Stimulated activated CD4-positive, alpha-beta T cell treated with anti-CD3 and anti-CD28 coated beads, Interleukin-2, amount 100 ng/mL, for 48 hours (primary cell): ENCODE measurements around the gene LMBRD2.
A peak's percentile ranks its signal among the peaks of the same experiment; 100 is the strongest.
"Not testable (repeated sequence)": the region's sequence is repeated elsewhere in the genome, so short reads cannot be mapped to it uniquely, and the experiment has no call there.

Experiments used
- DNase-seq, 2 donors: peaks; one replicate each; pipeline ENCODE4 v3.0.0-alpha.2; 2020

Gene LMBRD2

DNA sequence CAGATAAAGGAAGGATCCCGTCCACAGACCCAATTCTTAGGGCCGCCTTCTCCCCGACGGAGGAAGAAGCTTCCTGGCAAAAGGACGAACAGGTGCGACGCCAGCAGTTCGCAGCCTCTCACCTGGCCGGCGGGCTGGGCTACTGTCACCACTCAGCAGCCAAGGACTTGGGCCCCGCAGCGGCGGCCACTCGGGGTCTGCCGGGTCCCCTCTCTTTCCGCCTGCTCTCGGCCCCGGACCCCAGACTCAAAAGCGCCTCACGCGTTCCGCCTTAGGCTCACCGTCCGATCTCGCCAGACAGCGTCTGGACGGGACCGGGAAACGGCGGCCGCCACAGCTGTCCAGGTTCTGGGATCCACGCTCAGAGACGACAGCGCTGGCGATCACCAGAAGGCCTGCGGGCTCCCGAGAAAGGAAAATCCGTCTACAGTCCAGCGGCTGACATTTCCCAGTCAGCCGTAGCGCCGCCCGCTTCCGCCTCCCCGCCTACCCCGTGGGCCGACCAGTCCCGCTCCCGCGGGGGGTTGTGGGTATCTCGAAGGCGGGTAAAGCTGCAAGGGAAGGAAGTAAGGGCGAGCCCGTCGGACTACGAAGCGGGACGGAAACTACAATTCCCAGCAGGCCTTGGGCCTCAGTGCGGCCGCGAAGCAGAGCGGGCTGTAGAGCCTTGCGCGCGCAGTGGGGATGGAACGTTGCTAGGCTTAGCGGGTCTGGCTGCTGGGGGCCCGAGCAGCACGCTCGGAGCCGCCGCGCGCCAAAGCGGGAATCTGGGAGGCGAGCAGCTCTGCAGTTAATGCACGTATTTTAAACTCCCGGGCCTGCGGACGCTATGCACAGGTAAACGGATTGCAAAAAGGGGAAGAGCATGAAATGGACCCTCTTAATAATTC is at the start of gene LMBRD2, which contains the start of gene SKP2:
Gene LMBRD2 (minus strand): TSS at position 454 of the 890 bp plus-strand sequence. CDS start 8,538 bp downstream, outside the sequence.
Gene SKP2 (plus strand): TSS at position 678 of the 890 bp plus-strand sequence. CDS start 152 bp downstream, at position 830.
- DNase-seq: peak; percentile 93 to 95

DNA sequence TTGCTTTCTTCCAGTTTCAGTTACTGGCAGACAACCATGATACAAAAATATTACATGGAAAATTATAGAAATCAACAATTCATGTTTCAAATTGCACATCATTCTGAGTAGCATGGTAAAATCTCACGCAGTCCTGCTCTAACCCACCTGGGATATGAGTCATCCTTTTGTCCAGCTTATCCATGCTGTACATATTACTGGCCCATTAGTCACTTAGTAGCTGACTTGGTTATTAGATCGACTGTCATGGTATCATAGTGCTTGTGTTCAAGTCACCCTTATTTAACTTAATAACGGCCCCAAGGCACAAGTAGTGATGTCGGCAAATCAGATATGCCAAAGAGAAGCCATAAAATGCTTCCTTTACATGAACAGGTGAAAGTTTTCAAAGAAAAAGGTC is 48.8 kb upstream of the LMBRD2 start:
- DNase-seq: no peak

- no peak for DNase-seq
Measured at GRCh38 chr5:36199620-36200019, 47.9 kb upstream of the LMBRD2 start.

GRCh38 chr5:36198783-36199182 is 47.1 kb upstream of the LMBRD2 start:
- not testable (repeated sequence) for DNase-seq

GRCh38 chr5:36198281-36198680 is 46.6 kb upstream of the LMBRD2 start:
- DNase-seq: no peak

DNA sequence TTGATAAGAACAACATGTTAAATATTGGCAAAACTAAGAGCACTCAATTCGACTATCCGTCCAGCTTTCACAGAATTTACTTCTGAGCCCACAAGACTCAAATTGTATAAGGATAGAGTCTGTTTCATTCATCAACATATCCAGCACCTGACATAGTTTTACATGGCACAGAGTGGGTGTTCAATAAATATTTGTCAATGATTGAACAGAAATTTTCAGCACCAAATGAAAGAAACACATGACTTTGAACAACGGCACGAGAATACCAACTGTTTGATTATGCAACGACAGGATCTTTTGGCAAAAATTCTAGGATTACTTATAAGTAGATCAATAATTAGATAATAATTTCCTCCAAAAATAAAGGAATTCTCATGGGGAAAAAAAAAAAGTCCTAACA is 42.1 kb upstream of the LMBRD2 start:
- DNase-seq: no peak

DNA sequence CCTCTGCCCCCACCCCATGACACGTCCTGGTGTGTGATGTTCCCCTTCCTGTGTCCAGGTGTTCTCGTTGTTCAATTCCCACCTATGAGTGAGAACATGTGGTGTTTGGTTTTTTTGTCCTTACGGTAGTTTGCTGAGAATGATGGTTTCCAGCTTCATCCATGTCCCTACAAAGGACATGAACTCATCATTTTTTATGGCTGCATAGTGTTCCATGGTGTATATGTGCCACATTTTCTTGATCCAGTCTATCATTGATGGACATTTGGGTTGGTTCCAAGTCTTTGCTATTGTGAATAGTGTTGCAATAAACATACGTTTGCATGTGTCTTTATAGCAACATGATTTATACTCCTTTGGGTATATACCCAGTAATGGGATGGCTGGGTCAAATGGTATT is 32.7 kb upstream of the LMBRD2 start:
- DNase-seq: not testable (repeated sequence)

DNA sequence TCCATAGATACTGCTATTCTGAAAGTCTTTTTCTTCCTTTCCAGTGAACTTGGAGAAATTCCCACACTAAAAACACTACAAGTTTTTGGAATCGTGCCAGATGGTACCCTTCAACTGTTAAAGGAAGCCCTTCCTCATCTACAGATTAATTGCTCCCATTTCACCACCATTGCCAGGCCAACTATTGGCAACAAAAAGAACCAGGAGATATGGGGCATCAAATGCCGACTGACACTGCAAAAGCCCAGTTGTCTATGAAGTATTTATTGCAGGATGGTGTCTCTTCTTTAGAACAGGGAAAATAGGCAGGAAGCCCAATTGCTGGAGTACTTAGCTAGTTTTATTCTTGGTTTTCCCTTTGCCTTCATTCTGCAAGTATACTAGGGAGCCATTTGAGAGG is 30.1 kb upstream of the LMBRD2 start:
- DNase-seq: no peak

DNA sequence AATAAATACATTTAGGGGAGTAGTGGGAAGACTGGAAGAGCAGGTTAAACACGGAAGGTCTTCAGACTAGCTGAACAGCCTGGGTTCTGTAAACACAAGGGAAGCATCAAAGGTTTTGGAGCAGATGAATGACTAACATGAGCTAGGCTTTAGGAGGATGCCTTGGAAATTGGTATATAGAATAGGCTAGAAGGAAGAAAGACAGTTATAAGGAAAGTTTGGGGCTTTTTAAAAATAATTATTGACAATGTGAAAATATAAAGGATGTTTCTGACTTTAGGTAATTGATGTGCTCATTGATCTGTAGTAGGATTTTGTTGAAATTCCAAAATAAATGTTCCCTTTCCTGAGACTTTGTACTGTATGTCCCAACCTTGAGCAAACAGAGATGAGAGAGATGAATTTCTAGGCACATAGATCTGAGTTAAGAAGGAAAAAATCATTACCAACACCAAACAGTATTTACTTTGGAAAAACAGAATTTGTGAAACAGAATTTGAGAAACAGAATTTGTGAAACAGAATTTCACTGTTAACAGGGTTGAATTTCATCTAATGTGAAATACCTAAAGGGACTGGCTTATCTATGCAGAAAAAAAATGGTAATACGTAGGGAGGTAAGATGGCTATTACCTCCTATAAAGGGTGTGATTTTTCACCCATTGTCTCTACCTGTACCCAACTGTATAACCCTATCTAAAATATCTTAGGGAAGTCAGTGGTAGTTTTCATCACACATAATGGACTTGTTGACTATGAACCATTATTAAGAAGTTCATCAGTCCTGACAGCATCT is 29.1 kb upstream of the LMBRD2 start:
- no peak for DNase-seq

DNA sequence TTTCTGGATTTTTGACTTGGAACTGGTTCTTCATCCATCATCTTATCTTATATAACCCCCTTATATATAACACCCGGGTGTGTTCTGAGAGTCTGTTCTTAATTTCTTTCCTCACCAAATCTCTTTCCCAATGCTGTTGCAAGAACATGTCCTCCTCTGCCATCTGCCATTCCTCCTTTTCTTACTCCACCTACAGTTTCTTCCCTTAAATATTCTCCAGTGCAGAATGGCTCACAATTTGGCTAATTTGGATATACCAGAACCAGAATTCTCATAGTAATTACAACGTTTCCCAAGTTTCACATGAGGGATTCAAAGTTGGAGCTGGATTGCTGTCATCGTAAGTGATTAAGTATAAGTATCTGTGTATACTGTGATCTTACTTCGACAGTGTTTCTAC is 28.3 kb upstream of the LMBRD2 start:
- DNase-seq: no peak

DNA sequence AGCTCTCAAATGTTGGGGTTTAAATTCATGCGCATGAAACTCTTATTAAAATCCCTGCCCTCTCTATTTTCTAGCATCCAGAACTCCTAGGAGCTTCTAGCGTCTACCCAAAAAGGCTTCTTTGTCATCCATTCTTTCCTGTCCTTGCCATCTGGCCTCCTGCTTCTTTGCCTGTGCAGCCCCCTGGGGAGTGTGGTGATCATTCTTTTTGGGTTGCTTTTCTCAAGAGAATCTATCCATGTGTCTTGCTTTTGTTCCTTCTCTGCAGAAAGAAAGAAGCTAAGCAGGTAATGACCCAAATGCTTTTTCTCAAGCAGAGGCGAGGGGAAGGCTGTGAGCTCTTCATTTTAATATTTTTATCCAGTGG is 26.8 kb upstream of the LMBRD2 start:
- DNase-seq: no peak

GRCh38 chr5:36177715-36178523 is 26.2 kb upstream of the LMBRD2 start:
- no peak for DNase-seq

DNA sequence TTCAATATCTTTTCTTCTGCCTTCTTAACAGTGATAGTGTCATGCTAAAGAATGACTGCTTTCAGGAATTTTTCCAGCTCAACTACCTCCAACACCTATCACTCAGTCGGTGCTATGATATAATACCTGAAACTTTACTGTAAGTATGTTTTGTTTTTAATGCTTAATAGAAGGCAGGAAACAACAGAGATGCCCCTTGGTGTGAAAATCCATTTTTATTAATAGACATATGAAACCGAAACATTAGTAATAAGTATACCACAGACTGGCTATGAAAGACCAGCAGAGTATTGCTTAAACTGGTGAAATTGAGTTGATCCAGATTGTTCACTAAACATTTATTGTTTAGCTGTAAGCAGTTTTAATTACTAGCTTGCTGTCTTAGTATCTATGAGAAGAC is 25.5 kb upstream of the LMBRD2 start:
- no peak for DNase-seq

DNA sequence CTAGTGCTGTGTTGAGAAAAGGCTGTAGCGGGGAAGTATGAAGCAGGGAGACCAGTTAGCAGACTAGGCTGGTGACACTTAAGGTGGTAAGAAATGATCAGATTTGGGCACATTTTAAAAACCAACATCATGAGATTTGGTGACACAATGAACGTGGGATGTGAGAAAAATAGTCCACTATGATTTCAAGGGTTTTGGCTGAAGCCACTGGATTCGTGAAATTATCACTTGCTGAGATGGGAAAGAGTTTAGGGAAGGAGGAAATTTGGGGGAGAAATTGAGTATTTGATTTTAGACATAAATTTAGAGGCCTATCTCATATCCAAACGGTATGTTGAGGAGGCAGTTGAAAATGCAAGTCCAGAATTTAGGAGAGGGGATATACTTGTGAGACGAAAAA is 23.4 kb upstream of the LMBRD2 start:
- no peak for DNase-seq

DNA sequence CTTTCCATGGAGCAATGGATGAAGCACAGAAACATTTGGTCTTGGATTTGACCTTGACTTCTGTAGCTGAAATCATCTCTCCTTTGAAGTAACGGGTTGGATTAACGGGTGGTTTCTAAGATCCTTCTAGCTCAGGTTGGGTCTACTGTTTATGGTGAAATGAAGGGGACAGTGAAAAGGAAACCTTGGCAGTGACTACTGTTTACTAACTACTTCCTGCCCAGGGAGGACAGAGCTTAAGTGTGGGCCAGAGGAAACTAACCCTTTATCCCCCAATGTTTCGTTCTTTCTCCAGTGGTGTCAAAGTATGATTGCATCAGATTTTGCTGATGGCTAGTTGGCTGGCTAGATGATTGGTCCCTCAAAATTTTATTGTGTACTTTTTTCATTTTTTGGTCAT is 22.4 kb upstream of the LMBRD2 start:
- no peak for DNase-seq

DNA sequence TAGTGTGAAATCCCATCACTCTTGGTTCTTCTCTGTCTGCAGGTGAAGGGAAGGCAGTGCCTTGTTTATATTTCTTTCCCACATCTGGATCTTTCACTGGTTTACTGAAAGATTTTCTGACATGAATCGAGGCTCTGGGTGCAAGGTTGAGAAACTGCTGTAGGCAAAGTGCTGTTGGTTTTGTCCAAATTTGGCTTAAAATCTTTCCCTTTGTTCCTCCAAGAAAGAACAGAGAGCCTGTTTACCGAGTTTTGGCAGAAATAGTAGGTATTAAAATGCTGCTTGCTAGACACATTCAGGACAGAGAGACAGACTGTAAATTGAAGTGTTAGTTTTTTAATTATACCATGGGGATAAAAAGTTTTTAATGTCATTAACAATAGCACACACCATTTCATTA is 21.7 kb upstream of the LMBRD2 start:
- no peak for DNase-seq

- no peak for DNase-seq
Measured at GRCh38 chr5:36172599-36172998, 20.9 kb upstream of the LMBRD2 start.

DNA sequence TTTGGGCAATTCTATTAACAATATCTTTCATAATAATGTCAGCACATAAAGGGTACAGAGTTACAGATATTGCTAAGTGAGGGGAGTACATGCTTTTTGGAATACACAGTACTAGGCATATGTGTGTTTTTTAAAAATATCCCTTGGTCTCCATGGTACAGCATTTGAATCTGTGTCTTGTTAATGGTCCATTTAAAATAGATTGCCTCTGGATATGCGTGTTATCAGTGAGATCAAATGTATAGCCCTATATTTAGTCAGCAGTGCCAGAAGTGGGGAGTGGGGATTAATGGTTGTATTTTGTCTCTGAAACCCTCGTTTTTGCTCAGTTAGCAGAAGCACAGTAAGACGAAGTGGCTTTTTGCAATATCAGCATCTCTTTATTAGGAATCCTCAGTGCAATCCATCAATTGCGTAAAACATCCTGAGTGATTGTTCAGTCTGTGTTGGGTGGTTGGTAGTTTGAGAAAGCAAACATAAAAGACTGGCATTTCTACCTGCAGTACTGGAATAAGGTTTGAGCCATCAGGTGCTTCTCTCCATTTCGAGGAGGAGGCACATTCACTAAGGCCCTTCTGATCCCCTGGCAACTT is 19.2 kb upstream of the LMBRD2 start:
- no peak for DNase-seq

DNA sequence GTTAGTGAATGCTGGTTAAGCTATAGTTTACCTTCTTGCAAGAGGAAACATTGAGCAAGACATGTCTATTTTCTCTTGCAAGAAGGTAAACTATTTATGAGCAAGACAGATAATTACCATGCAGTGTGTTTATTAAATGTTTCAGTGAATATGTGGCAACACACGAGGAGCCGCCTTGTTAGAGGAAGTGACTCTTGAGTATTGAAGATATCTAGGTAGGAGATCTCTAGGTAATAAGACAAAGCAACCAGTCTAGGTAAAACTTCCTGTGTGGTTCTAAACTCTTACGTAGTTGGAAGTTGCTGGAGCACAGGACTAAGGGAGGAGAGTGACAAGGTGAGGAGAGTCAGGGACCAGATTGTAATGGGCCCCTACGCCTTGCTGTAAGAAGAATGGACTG is 17.1 kb upstream of the LMBRD2 start:
- DNase-seq: no peak

DNA sequence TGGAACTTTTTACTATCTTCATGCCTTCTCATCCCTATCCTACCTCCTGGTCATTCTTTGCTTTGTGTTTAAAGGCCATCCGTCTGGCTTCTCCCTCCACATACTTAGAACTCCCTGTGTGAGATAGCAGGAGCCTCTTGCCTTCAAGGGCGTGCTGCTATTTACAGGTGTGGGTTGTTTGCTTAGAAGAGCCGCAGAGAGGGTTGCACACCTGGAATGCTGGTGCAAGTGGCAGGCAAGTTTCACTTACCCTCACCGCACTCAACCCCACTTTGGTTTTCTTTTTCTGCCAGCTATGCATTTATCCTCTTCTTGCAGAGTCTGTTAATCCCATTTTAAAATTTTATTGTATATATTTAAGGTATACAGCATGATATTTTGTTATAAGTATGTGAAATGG is 12.8 kb upstream of the LMBRD2 start:
- no peak for DNase-seq

DNA sequence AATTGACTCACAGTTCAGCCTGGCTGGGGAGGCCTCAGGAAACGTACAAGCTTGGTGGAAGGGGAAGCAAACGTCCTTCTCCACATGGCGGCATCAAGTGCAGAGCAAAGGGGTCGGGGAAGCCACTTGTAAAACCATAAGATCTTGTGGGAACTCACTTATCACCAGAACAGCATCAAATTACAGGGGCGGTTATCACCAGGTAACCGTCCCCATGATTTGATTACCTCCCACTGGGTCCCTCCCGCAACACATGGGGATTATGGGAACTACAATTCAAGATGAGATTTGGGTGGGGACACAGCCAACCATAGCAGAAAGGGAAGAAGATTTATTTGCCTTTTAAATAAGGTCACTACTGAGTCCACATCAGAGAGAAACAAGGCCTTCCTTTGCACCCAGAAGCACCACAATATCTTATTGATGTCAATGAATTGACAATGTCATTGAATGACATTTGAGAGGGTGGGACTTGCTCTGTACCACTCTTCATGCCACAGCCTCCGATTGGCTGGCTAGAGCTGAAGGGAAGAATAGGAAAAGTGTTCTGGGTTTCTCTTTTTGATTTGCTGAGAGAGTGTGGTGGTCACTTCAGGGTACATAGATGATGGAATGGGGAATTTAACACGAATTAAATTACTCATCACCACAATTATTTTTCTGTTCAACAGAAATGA is 11.3 kb upstream of the LMBRD2 start:
- DNase-seq: no peak

GRCh38 chr5:36161361-36161760 is 9.7 kb upstream of the LMBRD2 start:
- no peak for DNase-seq
